GM15510 (cell line): ENCODE data around the gene ZNF396.

ENCODE experiments used
- POLR2A ChIP-seq: IDR thresholded peaks from 3 replicates; pipeline ENCODE4 v1.6.1; 2011; ENCODE audit warnings: borderline replicate concordance; ENCODE audit not compliant: insufficient read length; ENCODE audit errors: extremely low read depth

Gene ZNF396

DNA sequence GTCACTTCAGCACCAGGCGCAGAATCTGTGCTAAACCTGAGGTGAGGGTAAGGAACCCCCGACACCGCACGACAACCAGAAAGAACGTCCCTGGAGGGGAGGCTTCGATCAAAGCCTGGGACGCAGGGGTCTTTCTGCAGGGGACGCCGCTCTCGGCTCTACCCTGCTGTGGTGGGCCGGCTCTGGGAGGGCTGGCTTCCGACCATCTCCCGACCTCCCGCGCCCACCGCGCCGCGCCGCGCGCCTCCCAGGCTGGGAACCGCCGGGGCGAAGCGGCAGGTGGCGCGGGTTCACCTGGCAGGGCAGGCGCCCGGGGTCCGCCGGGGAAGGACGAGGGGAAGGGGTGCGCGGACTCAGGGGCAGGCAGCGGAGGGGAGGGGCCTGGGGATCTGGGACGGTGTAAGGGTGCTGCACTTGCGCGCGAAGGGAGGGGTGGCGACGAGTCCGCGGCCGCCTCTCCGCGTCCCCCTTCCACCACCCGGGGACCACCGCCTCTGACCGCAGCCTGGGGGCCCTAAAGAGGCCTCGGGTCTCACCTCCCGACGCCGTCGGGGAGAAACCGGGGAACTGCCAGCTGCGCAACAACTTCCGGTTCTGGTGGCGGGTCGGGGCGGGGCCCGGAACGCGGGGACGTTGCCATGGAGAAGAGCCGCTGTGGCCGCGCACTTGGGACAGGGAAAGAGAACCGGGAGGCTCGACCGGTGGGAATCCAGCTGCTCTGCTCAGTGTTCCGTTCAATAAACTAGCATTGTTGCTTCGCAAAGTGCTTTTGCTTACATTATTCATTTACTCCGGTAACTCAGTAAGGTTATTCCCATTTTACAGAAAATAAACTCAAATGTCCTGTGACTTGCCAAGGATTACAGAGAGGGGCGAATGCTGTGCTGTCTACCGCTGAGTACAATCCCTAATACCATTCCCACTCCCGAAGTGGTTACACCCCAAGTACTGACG lies at the start of gene ZNF396:
Gene ZNF396, minus strand, starts transcription at position 596 of the 954 bp plus-strand sequence. CDS start 3,045 bp downstream, outside the sequence.
- TF ChIP-seq POLR2A = peak; percentile 20

GRCh38 chr18:35426786-35427185 lies 49.6 kb upstream of the ZNF396 start:
- TF ChIP-seq POLR2A = no peak

DNA sequence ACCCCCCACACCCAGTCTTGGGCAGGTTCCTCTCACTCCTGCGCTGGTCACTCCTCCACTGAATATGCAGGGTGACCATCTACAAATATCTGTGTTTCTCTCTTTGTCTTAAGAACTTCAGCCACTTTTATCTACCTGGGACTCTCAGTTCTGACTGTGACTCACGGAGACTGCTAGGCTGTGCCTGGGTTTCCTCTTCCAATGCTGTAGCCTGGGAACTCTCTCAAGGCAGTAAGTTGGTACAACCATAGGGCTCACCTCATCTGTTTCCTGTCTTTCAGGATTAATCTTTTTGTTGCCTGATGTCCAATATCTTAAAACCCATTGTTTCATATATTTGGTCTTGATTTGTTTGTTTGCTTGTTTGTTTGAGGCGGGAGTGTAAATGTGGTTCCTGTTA lies 47.2 kb upstream of the ZNF396 start:
- TF ChIP-seq POLR2A = no peak

- no peak for TF ChIP-seq POLR2A
These were observed 45.1 kb upstream of the ZNF396 start for GRCh38 chr18:35422237-35422636.

DNA sequence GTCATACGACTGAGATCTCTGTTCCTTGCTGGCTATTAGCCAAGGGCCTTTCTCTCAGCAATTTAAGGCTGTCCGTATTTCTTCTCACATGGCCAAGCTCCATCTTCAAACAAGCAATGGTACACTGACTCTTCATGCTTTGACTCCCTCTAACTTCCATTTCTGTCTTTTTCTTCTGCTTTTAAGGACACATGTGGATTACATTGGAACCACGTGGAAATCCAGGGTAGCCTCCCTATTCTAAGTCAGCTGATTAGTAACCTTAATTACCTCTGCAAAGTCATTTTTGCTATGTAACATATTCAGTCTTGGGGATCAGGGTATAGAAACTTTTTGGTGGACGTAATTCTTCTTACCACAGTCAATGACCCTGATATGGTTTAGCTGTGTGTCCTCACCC lies 41.5 kb upstream of the ZNF396 start:
- no peak for TF ChIP-seq POLR2A

- no peak for TF ChIP-seq POLR2A
These were observed 40.1 kb upstream of the ZNF396 start for GRCh38 chr18:35417223-35417622.

- no peak for TF ChIP-seq POLR2A
These were observed 38.5 kb upstream of the ZNF396 start for GRCh38 chr18:35415511-35416073.

- TF ChIP-seq POLR2A = no peak
These were observed 36.0 kb upstream of the ZNF396 start for GRCh38 chr18:35413163-35413511.

- no peak for TF ChIP-seq POLR2A
These were observed 34.7 kb upstream of the ZNF396 start for GRCh38 chr18:35411625-35412351.

GRCh38 chr18:35410561-35410960 lies 33.4 kb upstream of the ZNF396 start:
- no peak for TF ChIP-seq POLR2A

DNA sequence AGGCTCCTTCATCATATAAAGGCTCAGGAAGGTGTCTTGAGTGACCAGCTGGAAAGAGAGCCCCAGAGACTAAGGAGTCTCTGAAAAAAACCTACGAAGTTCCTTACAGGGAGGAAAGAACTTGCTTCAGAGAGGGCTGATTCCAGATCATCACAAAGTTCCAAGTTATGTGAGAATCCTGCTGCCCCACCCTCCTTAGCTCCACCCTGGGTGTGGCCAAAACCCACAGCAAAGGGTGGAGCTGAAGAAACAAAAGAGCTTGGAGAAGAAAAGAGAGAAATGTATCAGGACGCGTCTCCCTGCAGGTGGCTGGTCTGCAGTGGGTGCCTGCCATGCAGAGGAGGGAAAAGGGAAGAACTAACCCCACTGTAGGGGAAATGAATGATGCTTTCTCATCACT lies 32.8 kb upstream of the ZNF396 start:
- no peak for TF ChIP-seq POLR2A

GRCh38 chr18:35408843-35409261 lies 31.7 kb upstream of the ZNF396 start:
- TF ChIP-seq POLR2A = no peak

- no peak for TF ChIP-seq POLR2A
These were observed 30.8 kb upstream of the ZNF396 start for GRCh38 chr18:35407871-35408481.

GRCh38 chr18:35406666-35407065 lies 29.5 kb upstream of the ZNF396 start:
- TF ChIP-seq POLR2A = no peak

DNA sequence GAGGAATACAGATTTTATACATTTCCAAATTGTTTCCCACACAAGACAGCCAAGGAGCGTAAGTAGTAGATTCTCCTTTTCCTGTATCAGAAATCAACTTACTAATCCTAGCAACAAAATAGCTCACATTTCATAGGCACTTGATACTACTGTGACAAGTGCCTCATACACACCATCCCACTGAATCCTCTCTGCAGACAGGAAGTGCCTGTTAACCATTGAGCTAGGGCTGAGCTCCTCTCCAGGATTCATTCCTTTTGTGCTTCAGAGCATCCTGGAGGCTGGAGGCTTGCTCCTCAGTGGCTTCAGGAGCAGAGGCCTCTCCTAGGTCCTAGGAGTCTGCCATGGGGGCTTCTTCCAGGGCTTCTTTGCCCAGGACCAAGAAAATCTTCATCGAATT lies 20.8 kb upstream of the ZNF396 start:
- TF ChIP-seq POLR2A = no peak

DNA sequence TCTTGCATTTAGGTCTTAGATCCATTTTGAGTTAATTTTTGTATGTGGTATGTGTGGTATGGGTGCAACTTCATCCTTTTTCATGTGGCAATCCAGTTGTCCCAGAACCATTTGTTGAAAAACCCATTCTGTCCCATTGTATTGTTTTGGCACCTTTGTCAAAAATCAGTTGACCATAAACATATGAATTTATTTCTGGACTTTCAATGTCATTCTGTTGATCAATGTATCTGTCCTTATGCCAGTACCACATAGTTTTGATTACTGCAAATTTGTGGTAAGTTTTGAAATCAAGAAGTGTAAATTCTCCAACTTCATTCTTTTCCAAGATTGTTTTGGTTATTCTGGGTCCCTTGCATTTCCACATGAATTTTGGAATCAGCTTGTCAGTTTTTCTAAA lies 16.6 kb upstream of the ZNF396 start:
- no peak for TF ChIP-seq POLR2A

- TF ChIP-seq POLR2A = no peak
These were observed 15.2 kb upstream of the ZNF396 start for GRCh38 chr18:35392375-35392774.
